ENCODE data around the gene MPPED2.

DNA sequence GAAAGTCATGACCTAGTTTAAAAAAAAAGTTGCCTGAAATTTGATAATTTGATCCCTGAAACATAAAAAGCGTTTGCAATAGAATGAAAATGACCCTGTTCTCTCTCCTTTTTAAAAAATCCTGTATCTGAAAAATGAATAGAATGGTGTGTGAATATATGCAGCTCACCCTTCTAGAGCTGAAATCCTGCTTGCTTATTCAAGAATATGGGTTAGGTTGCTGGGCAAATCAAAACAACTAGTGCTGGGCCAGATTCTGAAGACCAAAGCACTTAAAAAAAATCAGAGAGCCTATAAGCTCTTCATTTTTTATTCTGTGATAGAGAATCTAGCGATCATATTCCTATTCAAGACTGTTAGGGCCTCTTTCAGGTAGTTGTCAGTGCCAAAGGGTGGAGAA lies 131.6 kb downstream of the MPPED2 start:
- TF ChIP-seq, protein P1, sequence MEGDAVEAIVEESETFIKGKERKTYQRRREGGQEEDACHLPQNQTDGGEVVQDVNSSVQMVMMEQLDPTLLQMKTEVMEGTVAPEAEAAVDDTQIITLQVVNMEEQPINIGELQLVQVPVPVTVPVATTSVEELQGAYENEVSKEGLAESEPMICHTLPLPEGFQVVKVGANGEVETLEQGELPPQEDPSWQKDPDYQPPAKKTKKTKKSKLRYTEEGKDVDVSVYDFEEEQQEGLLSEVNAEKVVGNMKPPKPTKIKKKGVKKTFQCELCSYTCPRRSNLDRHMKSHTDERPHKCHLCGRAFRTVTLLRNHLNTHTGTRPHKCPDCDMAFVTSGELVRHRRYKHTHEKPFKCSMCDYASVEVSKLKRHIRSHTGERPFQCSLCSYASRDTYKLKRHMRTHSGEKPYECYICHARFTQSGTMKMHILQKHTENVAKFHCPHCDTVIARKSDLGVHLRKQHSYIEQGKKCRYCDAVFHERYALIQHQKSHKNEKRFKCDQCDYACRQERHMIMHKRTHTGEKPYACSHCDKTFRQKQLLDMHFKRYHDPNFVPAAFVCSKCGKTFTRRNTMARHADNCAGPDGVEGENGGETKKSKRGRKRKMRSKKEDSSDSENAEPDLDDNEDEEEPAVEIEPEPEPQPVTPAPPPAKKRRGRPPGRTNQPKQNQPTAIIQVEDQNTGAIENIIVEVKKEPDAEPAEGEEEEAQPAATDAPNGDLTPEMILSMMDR (conservative IDR thresholded peaks at IDR 0.05 in 1 of 2, IDR thresholded peaks at IDR 0.05 in 1 of 2; ENCODE audit: extremely low read depth in 1 of 2, insufficient read depth in 1 of 2, low read depth in 1 of 2, low read length in 2 of 2) = no peak
- TF ChIP-seq EZH2 (IDR thresholded peaks at IDR 0.05; ENCODE audit: borderline replicate concordance, low read length) = no peak

All from mammary epithelial cell (primary cell).